H1 (cell line): Measurements from ENCODE around the gene TMEM182. TPM values are rescaled to one million over a fixed set of nuclear protein-coding genes. Genes with fewer than 3 reads are reported as not detected.

ENCODE experiments used
- CTCF ChIA-PET: fragments of 300-600 bp; sonication (Branson Sonifier 250); formaldehyde crosslinking; loops from one replicate; lab custom pipeline; 2021; ENCODE audit not compliant: partially characterized antibody; lab: Charles Lee
- POLR2A ChIA-PET: fragments of 300-600 bp; sonication (Branson Sonifier 250); formaldehyde crosslinking; loops from one replicate; lab custom pipeline; 2021; ENCODE audit warnings: inconsistent platforms; ENCODE audit not compliant: partially characterized antibody; lab: Charles Lee
- DNase-seq, 2 experiments: peaks; one replicate each; pipeline versions ENCODE4 v3.0.0 to v3.0.0-alpha.2; 2010 to 2022; ENCODE audit warnings: low spot score in 2 of 2, low read depth in 1 of 2, mixed read lengths in 1 of 2
- FAIRE-seq: peaks from 2 replicates; lab custom pipeline; 2011; peaks lifted over from hg19 to GRCh38; lab: Jason Lieb, UNC
- H2AFZ ChIP-seq: 2 replicates; pipeline ENCODE4 v1.8.1; 2012; ENCODE audit warnings: low read length, inconsistent platforms
- H2AK5ac ChIP-seq: 2 replicates; pipeline ENCODE4 v1.6.1; 2013; ENCODE audit warnings: low read depth, low read length
- H2BK120ac ChIP-seq: replicated peaks from 2 replicates; pipeline ENCODE3; 2013; ENCODE audit warnings: low read depth, low read length, inconsistent platforms
- H2BK12ac ChIP-seq: 2 replicates; pipeline ENCODE4 v1.6.1; 2013; ENCODE audit warnings: low read depth, low read length
- H2BK15ac ChIP-seq: 2 replicates; pipeline ENCODE4 v1.6.1; 2013; ENCODE audit warnings: low read length
- H2BK20ac ChIP-seq: 2 replicates; pipeline ENCODE4 v1.6.1; 2013; ENCODE audit warnings: low read length
- H2BK5ac ChIP-seq: 2 replicates; pipeline ENCODE4 v1.6.1; 2013; ENCODE audit warnings: low read depth, low read length
- H3K14ac ChIP-seq: 2 replicates; pipeline ENCODE4 v1.6.1; 2013; ENCODE audit warnings: inconsistent platforms; ENCODE audit not compliant: insufficient read length
- H3K18ac ChIP-seq: 2 replicates; pipeline ENCODE4 v1.6.1; 2013; ENCODE audit warnings: low read length; ENCODE audit errors: extremely low read depth
- H3K23ac ChIP-seq: 2 replicates; pipeline ENCODE4 v1.6.1; 2013; ENCODE audit warnings: inconsistent platforms; ENCODE audit not compliant: insufficient read length
- H3K23me2 ChIP-seq: 2 replicates; pipeline ENCODE4 v1.6.1; 2013; ENCODE audit warnings: low read depth, low read length
- H3K27ac ChIP-seq: 2 replicates; pipeline ENCODE4 v1.6.1; 2011; ENCODE audit warnings: low read depth, low read length, inconsistent platforms
- H3K27me3 ChIP-seq, 4 experiments: replicated peaks in 1 of 4; 1 replicate in 1 of 4; 2 replicates in 3 of 4; pipeline versions ENCODE4 v1.6.1 to v1.8.1; 2011 to 2013; ENCODE audit warnings: low read length in 3 of 4, mild to moderate bottlenecking in 3 of 4, inconsistent platforms in 2 of 4, mixed read lengths in 2 of 4, moderate library complexity in 1 of 4; ENCODE audit not compliant: control insufficient read depth in 3 of 4, insufficient read depth in 3 of 4; ENCODE audit errors: extremely low read depth in 1 of 4
- H3K36me3 ChIP-seq, 4 experiments: 2 replicates each; pipeline versions ENCODE4 v1.6.1 to v1.8.1; 2011 to 2013; ENCODE audit warnings: mild to moderate bottlenecking in 4 of 4, low read length in 3 of 4, moderate library complexity in 2 of 4, control low read depth in 1 of 4, inconsistent platforms in 1 of 4; ENCODE audit not compliant: insufficient read depth in 4 of 4, control insufficient read depth in 2 of 4
- H3K4ac ChIP-seq: replicated peaks from 2 replicates; pipeline ENCODE3; 2013; ENCODE audit warnings: low read length, low read depth, mixed read lengths, inconsistent platforms; ENCODE audit not compliant: insufficient read length
- H3K4me1 ChIP-seq, 4 experiments: replicated peaks in 1 of 4; 1 replicate in 1 of 4; 2 replicates in 3 of 4; pipeline versions ENCODE4 v1.6.1 to v1.8.1; 2011 to 2013; ENCODE audit warnings: low read length in 3 of 4, inconsistent platforms in 2 of 4, mixed read lengths in 1 of 4; ENCODE audit not compliant: insufficient read depth in 4 of 4, control insufficient read depth in 3 of 4
- H3K4me2 ChIP-seq, 2 experiments: 2 replicates each; pipeline versions ENCODE4 v1.6.1 to v1.8.1; 2011 to 2013; ENCODE audit warnings: low read depth in 2 of 2, low read length in 2 of 2, control low read depth in 1 of 2, inconsistent platforms in 1 of 2, mild to moderate bottlenecking in 1 of 2; ENCODE audit not compliant: insufficient read depth in 1 of 2
- H3K4me3 ChIP-seq, 4 experiments: fragments of 200-600, 300-600 bp in 1 of 4; sonication (generic), shearing (Covaris generic), sonication (Bioruptor Twin) in 1 of 4; 2 replicates each; pipeline versions ENCODE4 v1.5.1 to v1.8.1; 2011 to 2016; ENCODE audit warnings: low read length in 4 of 4, low read depth in 3 of 4, control low read depth in 2 of 4, inconsistent platforms in 2 of 4, mild to moderate bottlenecking in 2 of 4, mixed read lengths in 1 of 4, moderate library complexity in 1 of 4; ENCODE audit not compliant: insufficient read depth in 2 of 4; ENCODE audit errors: extremely low read depth in 1 of 4
- H3K56ac ChIP-seq: replicated peaks from 2 replicates; pipeline ENCODE3; 2013; ENCODE audit warnings: low read depth, mild to moderate bottlenecking, mixed read lengths, low read length, inconsistent platforms; ENCODE audit not compliant: insufficient read length
- H3K79me1 ChIP-seq: 2 replicates; pipeline ENCODE4 v1.6.1; 2013; ENCODE audit warnings: low read depth, low read length, control low read depth
- H3K79me2 ChIP-seq, 2 experiments: 2 replicates each; pipeline versions ENCODE4 v1.6.1 to v1.8.1; 2012 to 2013; ENCODE audit warnings: low read length in 2 of 2, mild to moderate bottlenecking in 2 of 2, inconsistent platforms in 1 of 2; ENCODE audit not compliant: insufficient read depth in 2 of 2, control insufficient read depth in 1 of 2
- H3K9ac ChIP-seq, 4 experiments: replicated peaks in 1 of 4; 1 replicate in 1 of 4; 2 replicates in 3 of 4; pipeline versions ENCODE4 v1.6.1 to v1.8.1; 2011 to 2013; ENCODE audit warnings: low read depth in 3 of 4, low read length in 3 of 4, control low read depth in 2 of 4, mild to moderate bottlenecking in 2 of 4, moderate library complexity in 2 of 4, inconsistent platforms in 1 of 4; ENCODE audit errors: extremely low read depth in 1 of 4
- H3K9me3 ChIP-seq, 2 experiments: 2 replicates each; pipeline versions ENCODE4 v1.6.1 to v1.8.1; 2012 to 2013; ENCODE audit warnings: mild to moderate bottlenecking in 2 of 2, moderate library complexity in 2 of 2, control low read depth in 1 of 2, inconsistent platforms in 1 of 2, low read depth in 1 of 2, low read length in 1 of 2, mixed read lengths in 1 of 2; ENCODE audit not compliant: insufficient read depth in 2 of 2
- H4K20me1 ChIP-seq, 2 experiments: replicated peaks in 1 of 2; 2 replicates each; pipeline versions ENCODE3 to v1.8.1; 2011 to 2013; ENCODE audit warnings: inconsistent platforms in 2 of 2, low read length in 2 of 2, mild to moderate bottlenecking in 1 of 2; ENCODE audit not compliant: insufficient read depth in 2 of 2, control insufficient read depth in 1 of 2
- H4K5ac ChIP-seq: 2 replicates; pipeline ENCODE4 v1.6.1; 2013; ENCODE audit warnings: low read length, low read depth, mixed read lengths, inconsistent platforms; ENCODE audit not compliant: insufficient read length
- H4K8ac ChIP-seq: 2 replicates; pipeline ENCODE4 v1.8.0; 2013; ENCODE audit warnings: mild to moderate bottlenecking, moderate library complexity, low read length, inconsistent platforms; ENCODE audit not compliant: insufficient read depth; ENCODE audit errors: extremely low read depth
- H4K91ac ChIP-seq: replicated peaks from 2 replicates; pipeline ENCODE3; 2013; ENCODE audit warnings: low read length, mixed read lengths, inconsistent platforms; ENCODE audit not compliant: insufficient read length
- BRCA1 ChIP-seq: IDR thresholded peaks from 2 replicates; pipeline ENCODE4 v1.6.1; 2012; ENCODE audit warnings: low read depth, low read length, improper control_type of control experiment
- CHD1 ChIP-seq: IDR thresholded peaks from 2 replicates; pipeline ENCODE4 v1.6.1; 2012; ENCODE audit warnings: low read depth, low read length, improper control_type of control experiment
- CHD2 ChIP-seq: IDR thresholded peaks from 2 replicates; pipeline ENCODE4 v1.6.1; 2012; ENCODE audit warnings: low read length, improper control_type of control experiment
- JUN ChIP-seq: IDR thresholded peaks from 2 replicates; pipeline ENCODE4 v1.6.1; 2011; ENCODE audit warnings: low read depth, mild to moderate bottlenecking, improper control_type of control experiment, low read length
- POLR2A ChIP-seq, 2 experiments: IDR thresholded peaks; 1 replicate in 1 of 2; 2 replicates in 1 of 2; pipeline ENCODE4 v1.6.1; 2011; ENCODE audit warnings: low read depth in 2 of 2, low read length in 2 of 2, mild to moderate bottlenecking in 2 of 2; ENCODE audit errors: control extremely low read depth in 1 of 2
- RAD21 ChIP-seq, 2 experiments: IDR thresholded peaks in 1 of 2; conservative IDR thresholded peaks in 1 of 2; 2 replicates each; pipeline ENCODE4 v1.6.1; 2011; ENCODE audit warnings: low read depth in 2 of 2, low read length in 2 of 2, improper control_type of control experiment in 1 of 2, inconsistent platforms in 1 of 2, mild to moderate bottlenecking in 1 of 2, moderate library complexity in 1 of 2
- RBBP5 ChIP-seq: IDR thresholded peaks from 2 replicates; pipeline ENCODE4 v1.7.1; 2012; ENCODE audit warnings: low read depth, mild to moderate bottlenecking, inconsistent platforms, low read length, moderate library complexity, borderline replicate concordance
- RFX5 ChIP-seq: IDR thresholded peaks from 2 replicates; pipeline ENCODE4 v1.6.1; 2011; ENCODE audit warnings: low read depth, low read length, improper control_type of control experiment, borderline replicate concordance
- RNF2 ChIP-seq: fragments of 200-900, 300-1000 bp; sonication (generic); IDR thresholded peaks from 2 replicates; pipeline ENCODE4 v1.7.1; 2016; ENCODE audit warnings: borderline replicate concordance, low read depth, mild to moderate bottlenecking, antibody characterized with exemption, low read length; ENCODE audit not compliant: poor library complexity, severe bottlenecking; ENCODE audit errors: missing control alignments
- SP4 ChIP-seq: IDR thresholded peaks from 2 replicates; pipeline ENCODE4 v1.6.1; 2012; ENCODE audit warnings: low read length, inconsistent platforms
- ZNF274 ChIP-seq: IDR thresholded peaks from 2 replicates; pipeline ENCODE4 v1.7.0; 2012; ENCODE audit warnings: low read length, borderline replicate concordance; ENCODE audit errors: extremely low read depth
- WGBS, 2 experiments: shearing (Covaris generic) in 1 of 2; methylation state at CpG; one replicate each; pipeline versions ENCODE4 v1.1.6 to v1.1.7; 2013 to 2015; ENCODE audit warnings: low lambda C conversion rate in 2 of 2, mixed read lengths in 2 of 2, inconsistent platforms in 1 of 2, low coverage in 1 of 2, missing lambda C conversion rate in 1 of 2; ENCODE audit not compliant: insufficient replicate concordance in 2 of 2, insufficient coverage in 1 of 2, insufficient read length in 1 of 2; ENCODE audit errors: extremely low coverage in 1 of 2, missing lambda C conversion rate in 1 of 2; 5-methylcytosine and 5-hydroxymethylcytosine counted together
- polyA plus RNA-seq, 7 experiments: library from polyadenylated mRNA; depleted of rRNA in 3 of 7; stranded (reverse) in 5 of 7; unstranded in 2 of 7; fragments of >200 nt in 5 of 7; fragments of 200-250 nt in 2 of 7; gene quantifications; 1 replicate in 5 of 7; 2 replicates in 1 of 7; 4 replicates in 1 of 7; pipeline versions ENCODE4 v1.2.1 to v1.2.3, GENCODE V29; 2011 to 2013; ENCODE audit warnings: missing spikeins in 2 of 7, mixed read lengths in 2 of 7
- total RNA-seq: library from RNA; stranded (reverse); fragmentation: NEBNext Ultra II Directional; extraction: Animal tissue kit (Norgen Biotek cat#: 25700); gene quantifications from 2 replicates; pipeline ENCODE4 v1.2.1, GENCODE V29; 2021

TMEM182 gene
- total and polyA plus RNA-seq, 2 of the 8 experiments (the other 6 are each of a cell fraction or from before 2014, with no cell fraction given), result 3.1 to 4.3 TPM

GRCh38 chr2:102717308-102718018, 44.4 kb upstream of the TMEM182 start:
- Histone ChIP-seq H3K23me2 (no peaks in the 10 kb centered on the region), H3K79me1 (no peaks in the 10 kb centered on the region), H3K14ac (no peak overlapping the region), H4K5ac (no peak overlapping the region), H3K36me3 (peaks cover 0 to 43% (median 15%) of the 10 kb centered on the region in 4 experiments), H4K20me1 (peaks cover 0 to 8% of the 10 kb centered on the region in 2 experiments), H3K9ac (no peak overlapping the region), H4K91ac (no peak overlapping the region), H3K4me3 (no peak overlapping the region), H2BK12ac (no peak overlapping the region), H3K4me2 (no peak overlapping the region), H2AK5ac (no peak overlapping the region), H3K27me3 (no peaks in the 10 kb centered on the region), H2AFZ (no peak overlapping the region), H3K56ac (no peak overlapping the region), H4K8ac (no peak overlapping the region), H3K9me3 (no peaks in the 10 kb centered on the region), H3K79me2 (no peaks in the 10 kb centered on the region), H2BK20ac (no peak overlapping the region), H3K18ac (no peak overlapping the region), H2BK15ac (no peak overlapping the region), H3K23ac (no peak overlapping the region), H2BK120ac (no peak overlapping the region), H2BK5ac (no peak overlapping the region; the same call in 1 of the 2 replicates), H3K4me1 (no peaks in the 10 kb centered on the region), H3K27ac (no peak overlapping the region), H3K4ac (no peak overlapping the region)
- 89% methylated on average over 5 of the region's 5 CpGs; no CpG with 5 or more reads in 1 of the 2 experiments for WGBS, 2 experiments
- ChIA-PET CTCF (no interaction called here), POLR2A (no interaction called here)
- FAIRE-seq, result no peak
- DNase-seq, result no peak
- no peak for TF ChIP-seq JUN
- no peak for TF ChIP-seq RFX5
- no peak for TF ChIP-seq ZNF274
- TF ChIP-seq RNF2, result no peak
- no peak for TF ChIP-seq POLR2A (IDR thresholded peaks at IDR 0.05; ENCODE audit: control extremely low read depth in 1 of 2, low read depth in 2 of 2, low read length in 2 of 2)
- TF ChIP-seq CHD2, result no peak
- TF ChIP-seq RAD21 (IDR thresholded peaks at IDR 0.05 in 1 of 2, conservative IDR thresholded peaks at IDR 0.05 in 1 of 2; ENCODE audit: low read depth in 2 of 2, low read length in 2 of 2), result no peak
- TF ChIP-seq SP4, result no peak
- TF ChIP-seq CHD1, result no peak
- no peak for TF ChIP-seq BRCA1
- TF ChIP-seq RBBP5, result no peak
